Embryonic facial prominence (tissue), 1 donor: ENCODE results near the gene DMRTC1.
"Not testable (repeated sequence)": the region's sequence is repeated elsewhere in the genome, so short reads cannot be mapped to it uniquely, and the experiment has no call there.

Source experiments
- DNase-seq: peaks from one replicate; pipeline ENCODE4 v3.0.0-alpha.2; 2016; ENCODE audit errors: extremely low spot score

The DMRTC1 gene

GRCh38 chrX:72943819-72944169 lies at the start of gene DMRTC1:
DMRTC1 (minus strand) TSS chrX:72943837; CDS start chrX:72875694, 68,143 bp downstream.
- not testable (repeated sequence) for DNase-seq

- DNase-seq = not testable (repeated sequence)
Observed at GRCh38 chrX:72980894-72981469, 37.3 kb upstream of the DMRTC1 start.

GRCh38 chrX:72974885-72975284 lies 31.2 kb upstream of the DMRTC1 start:
- DNase-seq = not testable (repeated sequence)

GRCh38 chrX:72971859-72972258 lies 28.2 kb upstream of the DMRTC1 start:
- DNase-seq = not testable (repeated sequence)

GRCh38 chrX:72959971-72960370 lies 16.3 kb upstream of the DMRTC1 start:
- DNase-seq = not testable (repeated sequence)

- not testable (repeated sequence) for DNase-seq
Observed at GRCh38 chrX:72943035-72943818, 410 bp downstream of the DMRTC1 start.

GRCh38 chrX:72942272-72942671 lies 1.4 kb downstream of the DMRTC1 start:
- not testable (repeated sequence) for DNase-seq

GRCh38 chrX:72937906-72938305 lies 5.7 kb downstream of the DMRTC1 start, which contains the start of gene FAM236A:
FAM236A (plus strand) TSS chrX:72938206; CDS start chrX:72938263, 57 bp downstream.
- DNase-seq = not testable (repeated sequence)

- DNase-seq = not testable (repeated sequence)
Observed at GRCh38 chrX:72936882-72937455, 6.7 kb downstream of the DMRTC1 start.

- DNase-seq = not testable (repeated sequence)
Observed at GRCh38 chrX:72936455-72936854, 7.2 kb downstream of the DMRTC1 start.

- DNase-seq = not testable (repeated sequence)
Observed at GRCh38 chrX:72932283-72932682, 11.4 kb downstream of the DMRTC1 start.

GRCh38 chrX:72916096-72916495 lies 27.5 kb downstream of the DMRTC1 start:
- not testable (repeated sequence) for DNase-seq

GRCh38 chrX:72912315-72912714 lies 31.3 kb downstream of the DMRTC1 start, which contains the start of gene FAM236C:
FAM236C (plus strand) TSS chrX:72912615; CDS start chrX:72912715, 100 bp downstream.
- DNase-seq = not testable (repeated sequence)

- not testable (repeated sequence) for DNase-seq
Observed at GRCh38 chrX:72889740-72890139, 53.9 kb downstream of the DMRTC1 start.

GRCh38 chrX:72882898-72883297 lies 60.7 kb downstream of the DMRTC1 start:
- not testable (repeated sequence) for DNase-seq

- DNase-seq = not testable (repeated sequence)
Observed at GRCh38 chrX:72837532-72837931, 106.1 kb downstream of the DMRTC1 start.

- DNase-seq = not testable (repeated sequence)
Observed at GRCh38 chrX:72830701-72831100, 112.9 kb downstream of the DMRTC1 start.
